ENCODE results near the gene SERPINI1.

DNA sequence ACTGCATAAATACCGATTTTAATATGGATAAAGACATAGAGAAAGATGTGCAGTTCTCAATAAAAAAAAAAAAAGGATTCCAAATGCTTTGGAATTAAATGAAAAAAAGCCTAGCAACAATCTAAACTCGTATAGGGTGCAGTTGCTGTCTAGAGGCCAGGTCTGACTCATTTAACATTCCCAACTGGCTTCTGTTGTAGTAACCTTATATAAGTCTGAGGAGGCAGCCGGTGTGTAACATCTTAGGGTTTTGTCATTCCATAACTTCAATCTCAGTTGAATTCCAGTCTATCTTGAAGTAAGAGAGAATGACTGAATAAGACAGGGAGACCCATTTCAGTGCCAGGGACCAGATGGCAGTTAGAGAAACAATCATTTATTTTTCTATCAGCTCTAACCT lies 7.3 kb upstream of the SERPINI1 start:
- TF ChIP-seq, protein P1, sequence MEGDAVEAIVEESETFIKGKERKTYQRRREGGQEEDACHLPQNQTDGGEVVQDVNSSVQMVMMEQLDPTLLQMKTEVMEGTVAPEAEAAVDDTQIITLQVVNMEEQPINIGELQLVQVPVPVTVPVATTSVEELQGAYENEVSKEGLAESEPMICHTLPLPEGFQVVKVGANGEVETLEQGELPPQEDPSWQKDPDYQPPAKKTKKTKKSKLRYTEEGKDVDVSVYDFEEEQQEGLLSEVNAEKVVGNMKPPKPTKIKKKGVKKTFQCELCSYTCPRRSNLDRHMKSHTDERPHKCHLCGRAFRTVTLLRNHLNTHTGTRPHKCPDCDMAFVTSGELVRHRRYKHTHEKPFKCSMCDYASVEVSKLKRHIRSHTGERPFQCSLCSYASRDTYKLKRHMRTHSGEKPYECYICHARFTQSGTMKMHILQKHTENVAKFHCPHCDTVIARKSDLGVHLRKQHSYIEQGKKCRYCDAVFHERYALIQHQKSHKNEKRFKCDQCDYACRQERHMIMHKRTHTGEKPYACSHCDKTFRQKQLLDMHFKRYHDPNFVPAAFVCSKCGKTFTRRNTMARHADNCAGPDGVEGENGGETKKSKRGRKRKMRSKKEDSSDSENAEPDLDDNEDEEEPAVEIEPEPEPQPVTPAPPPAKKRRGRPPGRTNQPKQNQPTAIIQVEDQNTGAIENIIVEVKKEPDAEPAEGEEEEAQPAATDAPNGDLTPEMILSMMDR (IDR thresholded peaks at IDR 0.05; ENCODE audit: poor library complexity) = no peak
- TF ChIP-seq EZH2phosphoT487 (IDR thresholded peaks at IDR 0.05; ENCODE audit: low read depth, severe bottlenecking, unreplicated experiment) (no peak), EZH2 (IDR thresholded peaks at IDR 0.05; ENCODE audit: borderline replicate concordance) (no peak)

All from hepatocyte (in vitro differentiated cells).